GM19438 (cell line): ENCODE results near the gene ATP6V0A1.
"Not testable (repeated sequence)": the region's sequence is repeated elsewhere in the genome, so short reads cannot be mapped to it uniquely, and the experiment has no call there.

ENCODE experiments used
- ATAC-seq: cut with Tn5 transposase; IDR thresholded peaks from one replicate; pipeline ENCODE4 v1.9.1; 2021; ENCODE audit warnings: low read depth; ENCODE audit not compliant: unreplicated experiment

Gene ATP6V0A1

GRCh38 chr17:42431758-42432161, 26.9 kb upstream of the ATP6V0A1 start:
- ATAC-seq, result no peak

- no peak for ATAC-seq
Observed at GRCh38 chr17:42436391-42436790, 22.3 kb upstream of the ATP6V0A1 start.

GRCh38 chr17:42438600-42439567, 19.8 kb upstream of the ATP6V0A1 start:
- no peak for ATAC-seq

- no peak for ATAC-seq
Observed at GRCh38 chr17:42441371-42442195, 17.1 kb upstream of the ATP6V0A1 start.

GRCh38 chr17:42442196-42442565, 16.5 kb upstream of the ATP6V0A1 start:
- ATAC-seq, result no peak

GRCh38 chr17:42449176-42449575, 9.5 kb upstream of the ATP6V0A1 start:
- ATAC-seq, result not testable (repeated sequence)

- ATAC-seq, result not testable (repeated sequence)
Observed at GRCh38 chr17:42449838-42450237, 8.8 kb upstream of the ATP6V0A1 start.

GRCh38 chr17:42451270-42451669, 7.4 kb upstream of the ATP6V0A1 start:
- not testable (repeated sequence) for ATAC-seq

GRCh38 chr17:42453439-42453838, 5.2 kb upstream of the ATP6V0A1 start:
- ATAC-seq, result no peak

- not testable (repeated sequence) for ATAC-seq
Observed at GRCh38 chr17:42454987-42455386, 3.7 kb upstream of the ATP6V0A1 start.

- no peak for ATAC-seq
Observed at GRCh38 chr17:42456223-42457106, 2.2 kb upstream of the ATP6V0A1 start.

- ATAC-seq, result no peak
Observed at GRCh38 chr17:42457107-42457792, 1.4 kb upstream of the ATP6V0A1 start.

GRCh38 chr17:42459256-42459800, 650 bp downstream of the ATP6V0A1 start:
- ATAC-seq, result no peak

- no peak for ATAC-seq
Observed at GRCh38 chr17:42459801-42460281, 1.2 kb downstream of the ATP6V0A1 start.

GRCh38 chr17:42460371-42460770, 1.7 kb downstream of the ATP6V0A1 start:
- no peak for ATAC-seq

- no peak for ATAC-seq
Observed at GRCh38 chr17:42463976-42464400, 5.3 kb downstream of the ATP6V0A1 start.

- no peak for ATAC-seq
Observed at GRCh38 chr17:42467889-42468288, 9.2 kb downstream of the ATP6V0A1 start.

- no peak for ATAC-seq
Observed at GRCh38 chr17:42472709-42473521, 14.2 kb downstream of the ATP6V0A1 start.
